ENCODE measurements around the gene MALRD1. TPM values are rescaled to one million over a fixed set of nuclear protein-coding genes. Genes with fewer than 3 reads are reported as not detected.

Gene MALRD1
- total and polyA plus RNA-seq, 10 donors = 0.06 to 1.6 (median 0.43) TPM

DNA sequence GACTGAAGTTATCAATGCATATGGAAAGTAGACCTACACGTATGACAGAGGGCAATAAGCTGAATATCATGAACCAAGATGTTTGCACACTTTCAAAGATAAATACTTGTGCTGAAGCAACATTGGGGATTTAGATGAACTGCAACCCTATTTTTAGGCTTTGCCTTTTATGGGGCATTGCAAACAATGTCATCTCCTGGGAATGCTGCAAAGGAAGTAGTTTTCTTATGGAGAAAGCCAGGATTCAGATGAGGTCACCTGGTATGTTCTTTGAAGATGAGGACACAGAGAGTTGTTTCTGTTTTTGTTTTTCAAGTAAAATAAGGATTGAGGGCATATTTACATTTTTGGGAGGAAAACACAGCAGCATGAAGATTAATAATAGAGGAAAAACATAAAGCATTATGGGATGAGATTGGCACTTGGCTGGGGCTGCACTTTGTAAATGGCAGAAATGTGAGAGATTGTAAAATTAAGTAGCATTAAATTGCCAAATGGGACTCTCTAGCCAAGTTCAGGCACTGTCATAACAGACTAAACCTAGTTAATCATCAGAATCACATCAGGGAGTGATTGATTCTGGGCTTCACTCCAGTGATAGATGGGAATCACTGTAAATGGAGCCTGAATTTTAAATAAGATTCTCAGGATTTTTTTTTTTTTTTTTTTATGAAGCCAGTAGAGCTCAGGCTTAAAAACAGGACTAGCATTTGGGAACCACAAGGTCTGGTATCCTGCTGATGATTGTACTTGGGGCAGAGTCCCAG lies 63.1 kb downstream of the MALRD1 start:
- TF ChIP-seq POLR2A (IDR thresholded peaks at IDR 0.05) = no peak
- H3K4me3 ChIP-seq = no peak overlapping the region
- no peaks in the 10 kb centered on the region for H3K27me3 ChIP-seq (replicated peaks in 1 of 7)
- H3K27ac ChIP-seq = no peak overlapping the region
- H3K36me3 ChIP-seq = no peaks in the 10 kb centered on the region
- intact Hi-C loops (cut with DNase I; ENCODE audit: low total_unique reads) = no loop called here
- H3K4me1 ChIP-seq = no peaks in the 10 kb centered on the region
- WGBS, 5 donors = 65 to 90% (median 70%) methylated on average over 1 of the region's 1 CpG
- H3K9me3 ChIP-seq = peaks cover 0 to 45% (median 26%) of the 10 kb centered on the region in 8 donors
- DNase-seq = no peak

DNA sequence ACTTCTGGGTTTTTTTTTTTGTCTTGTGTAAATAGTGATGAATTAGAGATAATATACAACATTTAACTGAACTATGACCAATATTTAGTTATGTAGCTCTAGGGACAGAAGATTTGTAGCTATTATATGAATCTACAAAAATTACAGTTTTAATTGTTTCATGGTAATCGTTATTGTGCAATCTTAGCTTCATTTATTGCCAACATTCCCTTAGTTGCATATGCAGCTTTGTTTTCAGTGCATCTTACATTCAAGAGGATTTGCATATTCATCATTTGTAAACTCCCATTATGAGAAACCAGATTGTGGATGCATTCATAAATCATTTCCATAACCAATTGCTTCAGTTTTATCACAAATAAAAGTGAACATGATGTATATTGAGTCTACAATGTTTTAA lies 68.8 kb downstream of the MALRD1 start:
- H3K27me3 ChIP-seq (replicated peaks in 1 of 7) = no peaks in the 10 kb centered on the region
- WGBS, 5 donors = 74 to 96% (median 80%) methylated on average over 1 of the region's 1 CpG
- H3K9me3 ChIP-seq = peaks cover 0 to 24% (median 8%) of the 10 kb centered on the region in 8 donors
- H3K4me1 ChIP-seq = no peaks in the 10 kb centered on the region
- TF ChIP-seq POLR2A (IDR thresholded peaks at IDR 0.05) (no peak), POLR2AphosphoS5 (IDR thresholded peaks at IDR 0.05) (no peak)
- TF ChIP-seq, protein P1, sequence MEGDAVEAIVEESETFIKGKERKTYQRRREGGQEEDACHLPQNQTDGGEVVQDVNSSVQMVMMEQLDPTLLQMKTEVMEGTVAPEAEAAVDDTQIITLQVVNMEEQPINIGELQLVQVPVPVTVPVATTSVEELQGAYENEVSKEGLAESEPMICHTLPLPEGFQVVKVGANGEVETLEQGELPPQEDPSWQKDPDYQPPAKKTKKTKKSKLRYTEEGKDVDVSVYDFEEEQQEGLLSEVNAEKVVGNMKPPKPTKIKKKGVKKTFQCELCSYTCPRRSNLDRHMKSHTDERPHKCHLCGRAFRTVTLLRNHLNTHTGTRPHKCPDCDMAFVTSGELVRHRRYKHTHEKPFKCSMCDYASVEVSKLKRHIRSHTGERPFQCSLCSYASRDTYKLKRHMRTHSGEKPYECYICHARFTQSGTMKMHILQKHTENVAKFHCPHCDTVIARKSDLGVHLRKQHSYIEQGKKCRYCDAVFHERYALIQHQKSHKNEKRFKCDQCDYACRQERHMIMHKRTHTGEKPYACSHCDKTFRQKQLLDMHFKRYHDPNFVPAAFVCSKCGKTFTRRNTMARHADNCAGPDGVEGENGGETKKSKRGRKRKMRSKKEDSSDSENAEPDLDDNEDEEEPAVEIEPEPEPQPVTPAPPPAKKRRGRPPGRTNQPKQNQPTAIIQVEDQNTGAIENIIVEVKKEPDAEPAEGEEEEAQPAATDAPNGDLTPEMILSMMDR (IDR thresholded peaks at IDR 0.05 in 8 of 11, conservative IDR thresholded peaks at IDR 0.05 in 3 of 11) = no peak
- H3K4me3 ChIP-seq = no peak overlapping the region
- DNase-seq = no peak
- H3K36me3 ChIP-seq = no peaks in the 10 kb centered on the region
- no peak overlapping the region for H3K27ac ChIP-seq
- intact Hi-C loops (cut with DNase I; ENCODE audit: low total_unique reads) = no loop called here

DNA sequence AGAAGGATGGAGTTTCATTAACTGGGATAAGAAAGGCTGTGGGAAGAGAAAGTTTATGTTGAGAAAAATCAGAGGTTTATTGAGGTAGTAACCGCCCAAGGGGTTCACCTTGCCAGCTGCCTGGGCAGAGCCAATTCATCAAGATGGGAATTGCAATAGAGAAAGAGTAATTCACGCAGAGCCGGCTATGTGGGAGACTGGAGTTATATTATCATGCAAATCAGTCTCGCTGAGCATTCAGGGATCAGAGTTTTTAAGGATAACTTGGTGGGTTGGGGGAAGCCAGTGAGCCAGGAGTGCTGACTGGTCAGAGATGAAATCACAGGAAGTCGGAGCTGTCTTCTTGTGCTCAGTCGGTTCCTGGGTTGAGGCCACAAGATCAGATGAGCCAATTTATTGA lies 70.6 kb downstream of the MALRD1 start:
- 60 to 69% (median 62%) methylated on average over 6 of the region's 6 CpGs for WGBS, 5 donors
- Histone ChIP-seq H3K4me3 (no peak overlapping the region), H3K27ac (no peak overlapping the region), H3K4me1 (no peaks in the 10 kb centered on the region), H3K9me3 (peaks cover 0 to 28% (median 8%) of the 10 kb centered on the region in 8 donors), H3K27me3 (replicated peaks in 1 of 7) (no peaks in the 10 kb centered on the region), H3K36me3 (no peaks in the 10 kb centered on the region)
- intact Hi-C loops (cut with DNase I; ENCODE audit: low total_unique reads) = no loop called here
- no peak for DNase-seq
- TF ChIP-seq POLR2AphosphoS5 (IDR thresholded peaks at IDR 0.05) (no peak), POLR2A (IDR thresholded peaks at IDR 0.05) (no peak)
- TF ChIP-seq, protein P1 (IDR thresholded peaks at IDR 0.05 in 8 of 11, conservative IDR thresholded peaks at IDR 0.05 in 3 of 11) = no peak

DNA sequence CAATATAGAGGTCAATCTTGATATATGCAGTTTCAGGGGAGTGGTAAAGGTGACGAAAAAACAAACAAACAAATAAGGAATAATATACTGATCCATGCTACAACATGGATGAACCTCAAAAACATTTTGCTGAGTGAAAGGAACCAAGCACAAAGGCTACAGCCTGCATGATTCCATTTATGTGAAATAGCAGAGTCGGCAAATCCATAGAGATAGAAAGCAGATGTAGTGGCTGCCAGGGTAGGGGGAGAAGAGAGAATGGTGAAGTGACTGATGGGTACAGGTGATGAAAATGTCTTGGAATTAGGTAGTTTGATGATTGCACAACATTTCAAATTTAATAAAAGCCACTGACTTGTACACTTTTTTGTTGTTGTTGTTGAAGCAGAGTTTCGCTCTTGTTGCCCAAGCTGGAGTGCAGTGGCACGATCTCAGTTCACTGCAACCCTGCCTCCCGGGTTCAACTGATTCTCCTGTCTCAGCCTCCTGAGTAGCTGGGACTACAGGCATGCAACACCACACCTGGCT lies 71.8 kb downstream of the MALRD1 start:
- Histone ChIP-seq H3K4me1 (no peaks in the 10 kb centered on the region), H3K9me3 (peaks cover 0 to 28% (median 8%) of the 10 kb centered on the region in 8 donors), H3K4me3 (no peak overlapping the region), H3K27me3 (replicated peaks in 1 of 7) (no peaks in the 10 kb centered on the region), H3K27ac (no peak overlapping the region), H3K36me3 (no peaks in the 10 kb centered on the region)
- WGBS, 5 donors = 81 to 96% (median 93%) methylated on average over 5 of the region's 5 CpGs
- no peak for DNase-seq
- intact Hi-C loops (cut with DNase I; ENCODE audit: low total_unique reads) = no loop called here
- TF ChIP-seq POLR2A (IDR thresholded peaks at IDR 0.05) (no peak), POLR2AphosphoS5 (IDR thresholded peaks at IDR 0.05) (no peak)
- TF ChIP-seq, protein P1 (IDR thresholded peaks at IDR 0.05 in 8 of 11, conservative IDR thresholded peaks at IDR 0.05 in 3 of 11) = no peak
